Measurements from ENCODE around the gene NHS.

The NHS gene

GRCh38 chrX:17700976-17701375 is 326.0 kb downstream of the NHS start:
- TF ChIP-seq TAF1 (IDR thresholded peaks at IDR 0.05; ENCODE audit: borderline replicate concordance, insufficient read depth, low read length) = no peak
- no peak for TF ChIP-seq SIN3A (IDR thresholded peaks at IDR 0.05; ENCODE audit: borderline replicate concordance, insufficient read depth, low read length)
- no peak for TF ChIP-seq POLR2AphosphoS5 (IDR thresholded peaks at IDR 0.05; ENCODE audit: low read depth, low read length)
- TF ChIP-seq, protein P1, sequence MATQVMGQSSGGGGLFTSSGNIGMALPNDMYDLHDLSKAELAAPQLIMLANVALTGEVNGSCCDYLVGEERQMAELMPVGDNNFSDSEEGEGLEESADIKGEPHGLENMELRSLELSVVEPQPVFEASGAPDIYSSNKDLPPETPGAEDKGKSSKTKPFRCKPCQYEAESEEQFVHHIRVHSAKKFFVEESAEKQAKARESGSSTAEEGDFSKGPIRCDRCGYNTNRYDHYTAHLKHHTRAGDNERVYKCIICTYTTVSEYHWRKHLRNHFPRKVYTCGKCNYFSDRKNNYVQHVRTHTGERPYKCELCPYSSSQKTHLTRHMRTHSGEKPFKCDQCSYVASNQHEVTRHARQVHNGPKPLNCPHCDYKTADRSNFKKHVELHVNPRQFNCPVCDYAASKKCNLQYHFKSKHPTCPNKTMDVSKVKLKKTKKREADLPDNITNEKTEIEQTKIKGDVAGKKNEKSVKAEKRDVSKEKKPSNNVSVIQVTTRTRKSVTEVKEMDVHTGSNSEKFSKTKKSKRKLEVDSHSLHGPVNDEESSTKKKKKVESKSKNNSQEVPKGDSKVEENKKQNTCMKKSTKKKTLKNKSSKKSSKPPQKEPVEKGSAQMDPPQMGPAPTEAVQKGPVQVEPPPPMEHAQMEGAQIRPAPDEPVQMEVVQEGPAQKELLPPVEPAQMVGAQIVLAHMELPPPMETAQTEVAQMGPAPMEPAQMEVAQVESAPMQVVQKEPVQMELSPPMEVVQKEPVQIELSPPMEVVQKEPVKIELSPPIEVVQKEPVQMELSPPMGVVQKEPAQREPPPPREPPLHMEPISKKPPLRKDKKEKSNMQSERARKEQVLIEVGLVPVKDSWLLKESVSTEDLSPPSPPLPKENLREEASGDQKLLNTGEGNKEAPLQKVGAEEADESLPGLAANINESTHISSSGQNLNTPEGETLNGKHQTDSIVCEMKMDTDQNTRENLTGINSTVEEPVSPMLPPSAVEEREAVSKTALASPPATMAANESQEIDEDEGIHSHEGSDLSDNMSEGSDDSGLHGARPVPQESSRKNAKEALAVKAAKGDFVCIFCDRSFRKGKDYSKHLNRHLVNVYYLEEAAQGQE (IDR thresholded peaks at IDR 0.05; ENCODE audit: insufficient read depth in 1 of 2, low read depth in 2 of 2, low read length in 2 of 2) = no peak
- TF ChIP-seq FOXP2 (optimal IDR thresholded peaks at IDR 0.05; ENCODE audit: borderline replicate concordance, extremely low read depth, extremely low read length, insufficient read depth) = no peak

GRCh38 chrX:17703201-17703600 is 328.2 kb downstream of the NHS start:
- TF ChIP-seq TAF1 (IDR thresholded peaks at IDR 0.05; ENCODE audit: borderline replicate concordance, insufficient read depth, low read length) (no peak), SIN3A (IDR thresholded peaks at IDR 0.05; ENCODE audit: borderline replicate concordance, insufficient read depth, low read length) (no peak), POLR2AphosphoS5 (IDR thresholded peaks at IDR 0.05; ENCODE audit: low read depth, low read length) (no peak), FOXP2 (optimal IDR thresholded peaks at IDR 0.05; ENCODE audit: borderline replicate concordance, extremely low read depth, extremely low read length, insufficient read depth) (no peak)
- TF ChIP-seq, protein P1 (IDR thresholded peaks at IDR 0.05; ENCODE audit: insufficient read depth in 1 of 2, low read depth in 2 of 2, low read length in 2 of 2) = no peak

- no peak for TF ChIP-seq POLR2AphosphoS5 (IDR thresholded peaks at IDR 0.05; ENCODE audit: low read depth, low read length)
- TF ChIP-seq TAF1 (IDR thresholded peaks at IDR 0.05; ENCODE audit: borderline replicate concordance, insufficient read depth, low read length) = no peak
- no peak for TF ChIP-seq FOXP2 (optimal IDR thresholded peaks at IDR 0.05; ENCODE audit: borderline replicate concordance, extremely low read depth, extremely low read length, insufficient read depth)
- TF ChIP-seq, protein P1 (IDR thresholded peaks at IDR 0.05; ENCODE audit: insufficient read depth in 1 of 2, low read depth in 2 of 2, low read length in 2 of 2) = no peak
- TF ChIP-seq SIN3A (IDR thresholded peaks at IDR 0.05; ENCODE audit: borderline replicate concordance, insufficient read depth, low read length) = no peak
These were observed 330.2 kb downstream of the NHS start for GRCh38 chrX:17705211-17705610.

GRCh38 chrX:17706676-17707075 is 331.7 kb downstream of the NHS start:
- TF ChIP-seq, protein P1 (IDR thresholded peaks at IDR 0.05; ENCODE audit: insufficient read depth in 1 of 2, low read depth in 2 of 2, low read length in 2 of 2) = no peak
- TF ChIP-seq FOXP2 (optimal IDR thresholded peaks at IDR 0.05; ENCODE audit: borderline replicate concordance, extremely low read depth, extremely low read length, insufficient read depth) (no peak), POLR2AphosphoS5 (IDR thresholded peaks at IDR 0.05; ENCODE audit: low read depth, low read length) (no peak), SIN3A (IDR thresholded peaks at IDR 0.05; ENCODE audit: borderline replicate concordance, insufficient read depth, low read length) (no peak), TAF1 (IDR thresholded peaks at IDR 0.05; ENCODE audit: borderline replicate concordance, insufficient read depth, low read length) (no peak)

GRCh38 chrX:17707731-17708130 is 332.7 kb downstream of the NHS start:
- TF ChIP-seq POLR2AphosphoS5 (IDR thresholded peaks at IDR 0.05; ENCODE audit: low read depth, low read length) = no peak
- TF ChIP-seq FOXP2 (optimal IDR thresholded peaks at IDR 0.05; ENCODE audit: borderline replicate concordance, extremely low read depth, extremely low read length, insufficient read depth) = no peak
- TF ChIP-seq SIN3A (IDR thresholded peaks at IDR 0.05; ENCODE audit: borderline replicate concordance, insufficient read depth, low read length) = no peak
- TF ChIP-seq, protein P1 (IDR thresholded peaks at IDR 0.05; ENCODE audit: insufficient read depth in 1 of 2, low read depth in 2 of 2, low read length in 2 of 2) = no peak
- no peak for TF ChIP-seq TAF1 (IDR thresholded peaks at IDR 0.05; ENCODE audit: borderline replicate concordance, insufficient read depth, low read length)

All from PFSK-1 (cell line).